K562 (cell line): Measurements from ENCODE around the gene CLCNKB. TPM values are rescaled to one million over a fixed set of nuclear protein-coding genes. Genes with fewer than 3 reads are reported as not detected.
A peak's percentile ranks its signal among the peaks of the same experiment; 100 is the strongest.

Source experiments
- ATAC-seq: fragments of 200-7000 bp; cut with Tn5 transposase; 3 replicates; pipeline ENCODE4 v1.9.1; 2020; ENCODE audit warnings: moderate library complexity
- BruUV-seq: library from RNA; stranded (reverse); fragments of 400-500 nt; replicated peaks from 2 replicates; lab custom pipeline; 2021; lab: Mats Ljungman, UMichigan
- CTCF ChIA-PET: fragments of 300-600 bp; formaldehyde crosslinking; extraction: SDS; loops from one replicate; lab custom pipeline; 2021; ENCODE audit warnings: low intra/inter-chr PET ratio; lab: Yijun Ruan, JAX
- POLR2A ChIA-PET: fragments of 300-600, 350-650 bp; sonication (Branson Sonifier 250); formaldehyde crosslinking; extraction: SDS; loops from one replicate; lab custom pipeline; 2021; ENCODE audit warnings: antibody characterized with exemption, inconsistent platforms; lab: Yijun Ruan, JAX
- DNase-seq, 4 experiments: peaks; one replicate each; pipeline versions ENCODE4 v3.0.0 to v3.0.0-alpha.2; 2011 to 2018; ENCODE audit warnings: low spot score in 3 of 4, mixed read lengths in 3 of 4; ENCODE audit errors: extremely low read depth in 1 of 4
- FAIRE-seq: peaks from 2 replicates; lab custom pipeline; 2011; peaks lifted over from hg19 to GRCh38; lab: Jason Lieb, UNC
- H2AFZ ChIP-seq: 2 replicates; pipeline ENCODE4 v1.6.0; 2011; ENCODE audit warnings: low read depth, low read length, control low read depth, inconsistent platforms
- H3K27ac ChIP-seq: fragments of 200-600 bp; 3 replicates; pipeline ENCODE4 v1.8.0; 2011; ENCODE audit warnings: low read depth, mild to moderate bottlenecking, control low read depth, inconsistent platforms, low read length, moderate library complexity, mixed read lengths; ENCODE audit errors: extremely low read depth
- H3K27me3 ChIP-seq, 2 experiments: fragments of 300-600 bp in 1 of 2; 2 replicates in 1 of 2; 3 replicates in 1 of 2; pipeline versions ENCODE4 v1.6.0 to v1.8.0; 2011; ENCODE audit warnings: inconsistent platforms in 2 of 2, low read length in 2 of 2, mild to moderate bottlenecking in 1 of 2, mixed read lengths in 1 of 2, moderate library complexity in 1 of 2; ENCODE audit not compliant: control insufficient read depth in 2 of 2, insufficient read depth in 2 of 2
- H3K36me3 ChIP-seq: fragments of 300-600 bp; 3 replicates; pipeline ENCODE4 v1.8.0; 2011; ENCODE audit warnings: mild to moderate bottlenecking, low read length, inconsistent platforms; ENCODE audit not compliant: control insufficient read depth, insufficient read depth
- H3K4me1 ChIP-seq, 2 experiments: fragments of 200-600 bp in 1 of 2; replicated peaks in 1 of 2; 2 replicates in 1 of 2; 3 replicates in 1 of 2; pipeline versions ENCODE4 v1.5.1 to v1.8.0; 2011; ENCODE audit warnings: inconsistent platforms in 2 of 2, low read length in 2 of 2, mild to moderate bottlenecking in 1 of 2, mixed read lengths in 1 of 2, moderate library complexity in 1 of 2; ENCODE audit not compliant: control insufficient read depth in 2 of 2, insufficient read depth in 2 of 2
- H3K4me2 ChIP-seq: 2 replicates; pipeline ENCODE4 v1.6.1; 2011; ENCODE audit warnings: low read length, control low read depth, inconsistent platforms, mixed read lengths; ENCODE audit not compliant: insufficient read depth
- H3K4me3 ChIP-seq: fragments of 200-600 bp; sonication (generic), shearing (Covaris generic); 2 replicates; pipeline ENCODE4 v1.5.1; 2016; ENCODE audit warnings: control low read depth, inconsistent platforms
- H3K79me2 ChIP-seq: fragments of 200-600 bp; 3 replicates; pipeline ENCODE4 v1.8.0; 2011; ENCODE audit warnings: low read length, inconsistent platforms; ENCODE audit not compliant: control insufficient read depth, insufficient read depth
- H3K9ac ChIP-seq, 2 experiments: 2 replicates each; pipeline versions ENCODE4 v1.6.0 to v1.6.1; 2011; ENCODE audit warnings: low read depth in 2 of 2, low read length in 2 of 2, control low read depth in 1 of 2, inconsistent platforms in 1 of 2, mild to moderate bottlenecking in 1 of 2, mixed read lengths in 1 of 2; ENCODE audit not compliant: insufficient read depth in 1 of 2
- H3K9me1 ChIP-seq: one replicate; pipeline ENCODE4 v1.6.0; 2011; ENCODE audit warnings: inconsistent platforms, mild to moderate bottlenecking, low read length, moderate library complexity; ENCODE audit not compliant: control insufficient read depth, insufficient read depth
- H3K9me3 ChIP-seq: replicated peaks from 2 replicates; pipeline ENCODE4 v1.5.1; 2011; ENCODE audit warnings: low read depth, low read length, inconsistent platforms; ENCODE audit not compliant: control insufficient read depth, insufficient read depth
- H4K20me1 ChIP-seq: replicated peaks from 2 replicates; pipeline ENCODE4 v1.6.1; 2011; ENCODE audit warnings: low read length, inconsistent platforms, mixed read lengths; ENCODE audit not compliant: control insufficient read depth, insufficient read depth
- ARID1B ChIP-seq: fragments of 450-650 bp; IDR thresholded peaks from 2 replicates; pipeline ENCODE4 v1.6.1; 2016; ENCODE audit warnings: antibody characterized with exemption, mild to moderate bottlenecking, inconsistent platforms
- BCOR ChIP-seq: fragments of 450-650 bp; IDR thresholded peaks from 2 replicates; pipeline ENCODE4 v1.6.1; 2016
- CHD2 ChIP-seq: IDR thresholded peaks from 2 replicates; pipeline ENCODE4 v1.6.1; 2011; ENCODE audit warnings: low read depth, low read length
- CTCF ChIP-seq, 3 experiments: IDR thresholded peaks in 2 of 3; conservative IDR thresholded peaks in 1 of 3; 2 replicates each; pipeline ENCODE4 v1.5.1; 2011 to 2012; ENCODE audit warnings: low read length in 3 of 3, mild to moderate bottlenecking in 3 of 3, control low read depth in 2 of 3, improper control_type of control experiment in 1 of 3, inconsistent platforms in 1 of 3, low read depth in 1 of 3, mixed read lengths in 1 of 3, moderate library complexity in 1 of 3; ENCODE audit not compliant: insufficient read depth in 2 of 3
- DIDO1 ChIP-seq: fragments of 450-650 bp; IDR thresholded peaks from 2 replicates; pipeline ENCODE4 v1.6.1; 2016; ENCODE audit warnings: low read depth, missing biosample characterization, missing genetic modification characterization
- GTF3C2 ChIP-seq: IDR thresholded peaks from 3 replicates; pipeline ENCODE4 v1.6.1; 2011; ENCODE audit warnings: borderline replicate concordance, mild to moderate bottlenecking, moderate library complexity; ENCODE audit not compliant: insufficient read length; ENCODE audit errors: extremely low read depth
- HMBOX1 ChIP-seq: sonication (generic); IDR thresholded peaks from 2 replicates; pipeline ENCODE4 v1.6.1; 2016
- MYBL2 ChIP-seq, 2 experiments: fragments of 450-650 bp in 1 of 2; sonication (generic) in 1 of 2; formaldehyde crosslinking in 1 of 2; IDR thresholded peaks; 2 replicates each; pipeline versions ENCODE4 v1.6.1 to v1.8.1; 2017 to 2022; ENCODE audit warnings: borderline replicate concordance in 1 of 2, inconsistent platforms in 1 of 2, low read depth in 1 of 2, mild to moderate bottlenecking in 1 of 2, missing genetic modification reagents in 1 of 2, moderate library complexity in 1 of 2
- PHF21A ChIP-seq: fragments of 450-650 bp; IDR thresholded peaks from 2 replicates; pipeline ENCODE4 v1.6.1; 2017; ENCODE audit warnings: low read depth, borderline replicate concordance
- SETDB1 ChIP-seq: IDR thresholded peaks from one replicate; pipeline ENCODE4 v1.6.1; 2012; ENCODE audit warnings: low read length, control low read depth, inconsistent platforms
- SMARCA5 ChIP-seq: fragments of 450-650 bp; IDR thresholded peaks from 2 replicates; pipeline ENCODE4 v1.6.1; 2016
- STAT5B ChIP-seq: fragments of 250-450 bp; sonication (Bioruptor Pico); IDR thresholded peaks from 2 replicates; pipeline ENCODE4 v1.8.0; 2021; ENCODE audit warnings: mild to moderate bottlenecking, inconsistent platforms
- ZFP36 ChIP-seq: fragments of 150-350 bp; IDR thresholded peaks from 2 replicates; pipeline ENCODE4 v1.6.1; 2018; ENCODE audit warnings: low read length, low read depth; ENCODE audit not compliant: partially characterized antibody
- ZNF436 ChIP-seq: fragments of 250-450, 450-650 bp; sonication (Bioruptor Pico); formaldehyde crosslinking; IDR thresholded peaks from 2 replicates; pipeline ENCODE4 v1.7.0; 2020; ENCODE audit warnings: mild to moderate bottlenecking
- ZNF699 ChIP-seq: fragments of 250-450 bp; sonication (Bioruptor Pico); IDR thresholded peaks from 2 replicates; pipeline ENCODE4 v1.8.0; 2021; ENCODE audit warnings: mild to moderate bottlenecking, moderate library complexity; ENCODE audit not compliant: insufficient replicate concordance
- ZNF764 ChIP-seq: fragments of 250-450 bp; sonication (Bioruptor Pico); IDR thresholded peaks from 2 replicates; pipeline ENCODE4 v1.4.0; 2020; ENCODE audit warnings: low read depth, mild to moderate bottlenecking, moderate library complexity
- WGBS: fragments of 100-300 bp; shearing (Covaris generic); methylation state at CpG from one replicate; pipeline ENCODE4 v1.1.6; 2016; ENCODE audit warnings: low coverage, mixed read lengths; ENCODE audit not compliant: insufficient coverage; ENCODE audit errors: missing lambda C conversion rate; 5-methylcytosine and 5-hydroxymethylcytosine counted together
- in situ Hi-C: fragments of 300-500 bp; cut with MboI; formaldehyde crosslinking; loops from 4 replicates; pipeline ENCODE4 v1.15.0; 2018; ENCODE audit warnings: inconsistent platforms, mixed read lengths
- intact Hi-C: fragments of 100-400 bp; cut with micrococcal nuclease; formaldehyde crosslinking; loops from 2 replicates; pipeline ENCODE4 v1.14.2; 2022
- polyA plus RNA-seq, 8 experiments: library from polyadenylated mRNA; depleted of rRNA in 4 of 8; stranded (reverse) in 5 of 8; unstranded in 3 of 8; fragments of >200 nt; fragmentation: Nextera tagmentation in 2 of 8; fragmentation: Illumina TruSeq in 1 of 8; extraction: Ambion mirVana in 2 of 8; extraction: Trizol in 1 of 8; gene quantifications; 2 replicates each; pipeline versions ENCODE4 v1.2.1 to v1.2.3, GENCODE V29; 2011 to 2014; ENCODE audit warnings: inconsistent platforms in 1 of 8, missing spikeins in 1 of 8
- total RNA-seq, 7 experiments: library from RNA; depleted of rRNA in 6 of 7; stranded (reverse); fragments of >200 nt in 6 of 7; fragmentation: Illumina TruSeq in 2 of 7; extraction: Trizol in 2 of 7; gene quantifications; 2 replicates each; pipeline versions ENCODE4 v1.2.1 to v1.2.3, GENCODE V29; 2011 to 2021; ENCODE audit warnings: low replicate concordance in 1 of 7

CLCNKB gene
- total and polyA plus RNA-seq, 9 of the 15 experiments (the other 6 are each of a cell fraction or from before 2014, with no cell fraction given) = 0.08 to 1.7 (median 0.64) TPM

DNA sequence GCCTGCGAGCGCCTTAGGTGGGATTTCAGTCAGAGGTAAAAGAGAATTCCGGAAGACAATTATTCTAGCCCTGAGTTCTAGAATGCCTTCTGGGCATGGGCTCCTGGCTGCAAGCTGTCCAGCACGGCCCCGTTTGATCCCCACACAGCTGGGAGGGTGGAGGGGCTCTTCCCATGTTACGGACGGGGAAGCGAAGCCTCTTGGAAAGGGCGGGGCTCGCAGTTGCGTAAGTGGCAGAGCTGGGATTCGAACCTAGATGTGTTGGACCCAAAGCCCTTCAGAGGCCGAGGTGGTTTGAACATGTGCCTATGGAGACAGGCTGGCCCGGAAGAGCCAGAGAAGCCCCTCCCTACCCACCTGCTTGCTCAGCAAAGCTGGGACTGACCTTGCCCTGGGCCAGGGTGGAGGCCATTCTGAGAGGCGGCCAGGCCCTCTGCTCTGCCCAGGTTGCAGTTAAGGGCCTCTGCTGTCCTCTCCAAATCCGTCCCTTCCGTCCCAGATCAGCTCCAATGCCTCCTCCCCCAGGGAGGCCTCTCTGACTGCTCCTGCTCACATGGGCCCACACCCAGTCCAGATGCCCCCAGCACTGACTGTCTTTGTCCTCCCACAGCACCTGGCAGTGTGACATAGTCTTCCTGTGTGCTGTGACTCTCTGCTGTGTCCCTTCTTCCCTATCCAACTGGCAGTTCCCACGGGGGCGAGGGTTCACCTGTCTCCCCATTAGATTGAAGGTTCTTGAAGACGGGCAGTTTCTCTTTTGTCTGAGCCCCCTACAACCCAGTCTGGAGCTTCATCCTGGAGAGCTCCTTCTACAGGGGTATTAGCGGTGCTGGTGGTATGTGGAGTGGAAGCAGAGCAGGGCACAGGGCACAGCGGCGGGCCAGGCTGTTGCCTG, 24.6 kb upstream of the CLCNKB start:
- POLR2A ChIA-PET = interaction anchor here (0.6 to 1.2 kb wide), 3 partner anchors 9 to 38 kb away, joined by 3 read pairs; no protein-coding TSS in a partner anchor
- CTCF ChIA-PET = no interaction called here
- intact Hi-C loops = no loop called here
- TF ChIP-seq ZNF764 (CRISPR knock-in tag) (no peak), MYBL2 (IDR thresholded peaks at IDR 0.05; ENCODE audit: low read depth) (no peak), MYBL2 (CRISPR knock-in tag; IDR thresholded peaks at IDR 0.05; ENCODE audit: borderline replicate concordance) (no peak), SETDB1 (no peak), DIDO1 (tag) (no peak), ZNF436 (CRISPR knock-in tag) (peak; percentile 59), CTCF (IDR thresholded peaks at IDR 0.05 in 2 of 3, conservative IDR thresholded peaks at IDR 0.05 in 1 of 3; ENCODE audit: insufficient read depth in 2 of 3, low read depth in 1 of 3, low read length in 3 of 3) (no peak), ZNF699 (CRISPR knock-in tag) (no peak), SMARCA5 (0 out of 2 replicates have a peak, but pooled peaks have one; percentile 36), GTF3C2 (peak; percentile 55), STAT5B (no peak), HMBOX1 (no peak), PHF21A (no peak), ZFP36 (peak; percentile 97), ARID1B (no peak), BCOR (peak; percentile 38; the same call in 1 of the 2 replicates), CHD2 (no peak)

More for the DNA sequence above, 24.6 kb upstream of the CLCNKB start:
- Histone ChIP-seq H3K9me1 (no peaks in the 10 kb centered on the region), H2AFZ (no peak overlapping the region), H3K4me1 (peaks cover 13 to 65% of the 10 kb centered on the region in 2 experiments), H3K4me2 (no peak overlapping the region), H3K4me3 (no peak overlapping the region), H4K20me1 (no peaks in the 10 kb centered on the region), H3K79me2 (no peaks in the 10 kb centered on the region), H3K9ac (peak overlapping the region in 1 of 2 experiments; percentile 65; a peak in 2 of 4 replicates), H3K9me3 (no peaks in the 10 kb centered on the region), H3K27ac (no peak overlapping the region), H3K36me3 (no peaks in the 10 kb centered on the region), H3K27me3 (peaks cover 7 to 26% of the 10 kb centered on the region in 2 experiments; a peak in 3 of 5 replicates)
- no TSS peak for BruUV-seq
- ATAC-seq (no peak), DNase-seq (no peak), FAIRE-seq (no peak)
- 70% methylated on average over 23 of the region's 23 CpGs for WGBS
- in situ Hi-C loops = loop anchor here (10.0 kb wide), 1 partner anchor 46 kb away; no protein-coding TSS in a partner anchor
